ENCODE results near the gene WNT5B. TPM values are rescaled to one million over a fixed set of nuclear protein-coding genes. Genes with fewer than 3 reads are reported as not detected.
"Not testable (repeated sequence)": the region's sequence is repeated elsewhere in the genome, so short reads cannot be mapped to it uniquely, and the experiment has no call there.

Gene WNT5B
- total RNA-seq, 1 donor from 2014 or later, result 3.2 TPM

- intact Hi-C loops (cut with DNase I), result no loop called here
- DNase-seq, result no peak
- ATAC-seq (ENCODE audit: poor library complexity), result peak; percentile 15
Measured at GRCh38 chr12:1595026-1595561, 33.9 kb upstream of the WNT5B start.

- ATAC-seq (ENCODE audit: poor library complexity), result no peak
- no peak for DNase-seq
- intact Hi-C loops (cut with DNase I), result no loop called here
Measured at GRCh38 chr12:1595690-1596347, 33.2 kb upstream of the WNT5B start.

GRCh38 chr12:1598757-1599156, 30.3 kb upstream of the WNT5B start:
- ATAC-seq (ENCODE audit: poor library complexity) (no peak), DNase-seq (no peak)
- intact Hi-C loops (cut with DNase I), result no loop called here

- intact Hi-C loops (cut with DNase I); ATAC-seq (ENCODE audit: poor library complexity); DNase-seq: not testable (repeated sequence)
Measured at GRCh38 chr12:1602706-1603105, 26.3 kb upstream of the WNT5B start.

- DNase-seq, result no peak
- intact Hi-C loops (cut with DNase I), result no loop called here
- ATAC-seq (ENCODE audit: poor library complexity), result no peak
Measured at GRCh38 chr12:1603269-1603993, 25.6 kb upstream of the WNT5B start.

GRCh38 chr12:1604464-1604863, 24.6 kb upstream of the WNT5B start:
- DNase-seq, result no peak
- intact Hi-C loops (cut with DNase I), result no loop called here

GRCh38 chr12:1605129-1606020, 23.7 kb upstream of the WNT5B start:
- intact Hi-C loops (cut with DNase I), result no loop called here
- ATAC-seq (ENCODE audit: poor library complexity) (peak; percentile 87), DNase-seq (peak; percentile 78)

More at GRCh38 chr12:1604464-1604863, 24.6 kb upstream of the WNT5B start:
- no peak for ATAC-seq (ENCODE audit: poor library complexity)

- intact Hi-C loops (cut with DNase I), result no loop called here
- ATAC-seq (ENCODE audit: poor library complexity) (peak; percentile 83), DNase-seq (peak; percentile 97)
Measured at GRCh38 chr12:1606021-1606622, 22.9 kb upstream of the WNT5B start.

GRCh38 chr12:1607940-1608712, 20.9 kb upstream of the WNT5B start:
- DNase-seq, result no peak
- intact Hi-C loops (cut with DNase I), result no loop called here
- no peak for ATAC-seq (ENCODE audit: poor library complexity)

GRCh38 chr12:1608713-1609119, 20.3 kb upstream of the WNT5B start:
- intact Hi-C loops (cut with DNase I), result no loop called here
- DNase-seq (no peak), ATAC-seq (ENCODE audit: poor library complexity) (no peak)

GRCh38 chr12:1610072-1610643, 18.9 kb upstream of the WNT5B start:
- no peak for DNase-seq
- ATAC-seq (ENCODE audit: poor library complexity), result no peak
- intact Hi-C loops (cut with DNase I), result no loop called here

- no peak for DNase-seq
- peak; percentile 48 for ATAC-seq (ENCODE audit: poor library complexity)
- intact Hi-C loops (cut with DNase I), result no loop called here
Measured at GRCh38 chr12:1611803-1612572, 17.0 kb upstream of the WNT5B start.

GRCh38 chr12:1613860-1614259, 15.2 kb upstream of the WNT5B start:
- DNase-seq (no peak), ATAC-seq (ENCODE audit: poor library complexity) (no peak)
- intact Hi-C loops (cut with DNase I), result no loop called here

GRCh38 chr12:1614360-1614759, 14.7 kb upstream of the WNT5B start:
- intact Hi-C loops (cut with DNase I), result no loop called here

GRCh38 chr12:1616233-1617066, 12.6 kb upstream of the WNT5B start:
- DNase-seq, result no peak
- intact Hi-C loops (cut with DNase I), result no loop called here
- ATAC-seq (ENCODE audit: poor library complexity), result no peak

More at GRCh38 chr12:1614360-1614759, 14.7 kb upstream of the WNT5B start:
- DNase-seq (no peak), ATAC-seq (ENCODE audit: poor library complexity) (no peak)

- no peak for DNase-seq
- intact Hi-C loops (cut with DNase I), result no loop called here
- ATAC-seq (ENCODE audit: poor library complexity), result peak; percentile 24
Measured at GRCh38 chr12:1618489-1618888, 10.5 kb upstream of the WNT5B start.
